Activated CD4-positive, alpha-beta T cell treated with anti-CD3 and anti-CD28 coated beads, Interleukin-2, amount 50 U/mL, for 4 hours (primary cell): Measurements from ENCODE around the gene ELOVL6.
"Not testable (repeated sequence)": the region's sequence is repeated elsewhere in the genome, so short reads cannot be mapped to it uniquely, and the experiment has no call there.

Experiments
- DNase-seq, 2 experiments: peaks; one replicate each; pipeline ENCODE4 v3.0.0-alpha.2; 2020

Gene ELOVL6

GRCh38 chr4:110119880-110120279 is 78.5 kb downstream of the ELOVL6 start:
- DNase-seq = no peak

- no peak for DNase-seq
Measured at GRCh38 chr4:110119337-110119736, 79.1 kb downstream of the ELOVL6 start.

GRCh38 chr4:110112056-110112455 is 86.4 kb downstream of the ELOVL6 start:
- DNase-seq = no peak

GRCh38 chr4:110109455-110109854 is 89.0 kb downstream of the ELOVL6 start:
- no peak for DNase-seq

GRCh38 chr4:110108960-110109359 is 89.5 kb downstream of the ELOVL6 start:
- DNase-seq = no peak

GRCh38 chr4:110108422-110108821 is 90.0 kb downstream of the ELOVL6 start:
- no peak for DNase-seq

GRCh38 chr4:110107866-110108265 is 90.5 kb downstream of the ELOVL6 start:
- no peak for DNase-seq

- DNase-seq = no peak
Measured at GRCh38 chr4:110106931-110107296, 91.5 kb downstream of the ELOVL6 start.

GRCh38 chr4:110104661-110105060 is 93.8 kb downstream of the ELOVL6 start:
- DNase-seq = no peak

GRCh38 chr4:110099638-110100037 is 98.8 kb downstream of the ELOVL6 start:
- no peak for DNase-seq

- DNase-seq = no peak
Measured at GRCh38 chr4:110096405-110096804, 102.0 kb downstream of the ELOVL6 start.

- no peak for DNase-seq
Measured at GRCh38 chr4:110092646-110093045, 105.8 kb downstream of the ELOVL6 start.

GRCh38 chr4:110091434-110092140 is 106.8 kb downstream of the ELOVL6 start:
- DNase-seq = no peak

- no peak for DNase-seq
Measured at GRCh38 chr4:110088670-110089069, 109.7 kb downstream of the ELOVL6 start.

GRCh38 chr4:110087070-110087708 is 111.2 kb downstream of the ELOVL6 start:
- no peak for DNase-seq

- no peak for DNase-seq
Measured at GRCh38 chr4:110085131-110085530, 113.3 kb downstream of the ELOVL6 start.

- no peak for DNase-seq
Measured at GRCh38 chr4:110084154-110084553, 114.3 kb downstream of the ELOVL6 start.

- not testable (repeated sequence) for DNase-seq
Measured at GRCh38 chr4:110078148-110078547, 120.3 kb downstream of the ELOVL6 start.

GRCh38 chr4:110076828-110077227 is 121.6 kb downstream of the ELOVL6 start:
- DNase-seq = not testable (repeated sequence)

GRCh38 chr4:110075891-110076290 is 122.5 kb downstream of the ELOVL6 start:
- DNase-seq = no peak

GRCh38 chr4:110075083-110075738 is 123.2 kb downstream of the ELOVL6 start:
- DNase-seq = no peak

GRCh38 chr4:110074570-110074969 is 123.8 kb downstream of the ELOVL6 start:
- DNase-seq = no peak

GRCh38 chr4:110073053-110073845 is 125.2 kb downstream of the ELOVL6 start:
- no peak for DNase-seq
